Esophagus muscularis mucosa (tissue), 3 donors: ENCODE results near the gene GEN1.

ENCODE experiments used
- POLR2A ChIP-seq: fragments of 450-650 bp; IDR thresholded peaks from one replicate; pipeline ENCODE4 v1.6.1; 2017; ENCODE audit warnings: antibody characterized with exemption, moderate library complexity, mild to moderate bottlenecking, low read depth
- TF ChIP-seq, protein P1 (sequence below), 3 experiments: fragments of 200-600 bp in 2 of 3; fragments of 450-650 bp in 1 of 3; sonication (generic) in 2 of 3; IDR thresholded peaks; one replicate each; pipeline ENCODE4 v1.5.1; 2017 to 2019; ENCODE audit warnings: antibody characterized with exemption in 3 of 3, mild to moderate bottlenecking in 2 of 3, moderate library complexity in 1 of 3

GRCh38 chr2:17749753-17750438 lies 4.0 kb upstream of the GEN1 start:
- TF ChIP-seq, protein P1, sequence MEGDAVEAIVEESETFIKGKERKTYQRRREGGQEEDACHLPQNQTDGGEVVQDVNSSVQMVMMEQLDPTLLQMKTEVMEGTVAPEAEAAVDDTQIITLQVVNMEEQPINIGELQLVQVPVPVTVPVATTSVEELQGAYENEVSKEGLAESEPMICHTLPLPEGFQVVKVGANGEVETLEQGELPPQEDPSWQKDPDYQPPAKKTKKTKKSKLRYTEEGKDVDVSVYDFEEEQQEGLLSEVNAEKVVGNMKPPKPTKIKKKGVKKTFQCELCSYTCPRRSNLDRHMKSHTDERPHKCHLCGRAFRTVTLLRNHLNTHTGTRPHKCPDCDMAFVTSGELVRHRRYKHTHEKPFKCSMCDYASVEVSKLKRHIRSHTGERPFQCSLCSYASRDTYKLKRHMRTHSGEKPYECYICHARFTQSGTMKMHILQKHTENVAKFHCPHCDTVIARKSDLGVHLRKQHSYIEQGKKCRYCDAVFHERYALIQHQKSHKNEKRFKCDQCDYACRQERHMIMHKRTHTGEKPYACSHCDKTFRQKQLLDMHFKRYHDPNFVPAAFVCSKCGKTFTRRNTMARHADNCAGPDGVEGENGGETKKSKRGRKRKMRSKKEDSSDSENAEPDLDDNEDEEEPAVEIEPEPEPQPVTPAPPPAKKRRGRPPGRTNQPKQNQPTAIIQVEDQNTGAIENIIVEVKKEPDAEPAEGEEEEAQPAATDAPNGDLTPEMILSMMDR (IDR thresholded peaks at IDR 0.05): no peak
- TF ChIP-seq POLR2A: no peak
